CD4-positive, alpha-beta T cell treated with Interleukin-2 at 100 ng/mL for 4 hours (primary cell): ENCODE measurements around the gene VSNL1.

Experiments used
- DNase-seq: peaks from one replicate; pipeline ENCODE4 v3.0.0-alpha.2; 2020; ENCODE audit warnings: low spot score

Gene VSNL1

GRCh38 chr2:17583166-17583565, 42.7 kb downstream of the VSNL1 start:
- no peak for DNase-seq

GRCh38 chr2:17583646-17584045, 43.1 kb downstream of the VSNL1 start:
- DNase-seq: no peak

- DNase-seq: no peak
Observed at GRCh38 chr2:17584689-17585088, 44.2 kb downstream of the VSNL1 start.

- no peak for DNase-seq
Observed at GRCh38 chr2:17587469-17587868, 47.0 kb downstream of the VSNL1 start.

- no peak for DNase-seq
Observed at GRCh38 chr2:17588031-17588430, 47.5 kb downstream of the VSNL1 start.

- no peak for DNase-seq
Observed at GRCh38 chr2:17589406-17590035, 49.0 kb downstream of the VSNL1 start.

- no peak for DNase-seq
Observed at GRCh38 chr2:17590342-17590911, 49.9 kb downstream of the VSNL1 start.

- no peak for DNase-seq
Observed at GRCh38 chr2:17591846-17592245, 51.4 kb downstream of the VSNL1 start.

GRCh38 chr2:17592731-17593409, 52.4 kb downstream of the VSNL1 start:
- DNase-seq: no peak

GRCh38 chr2:17593445-17593840, 52.9 kb downstream of the VSNL1 start:
- no peak for DNase-seq

- DNase-seq: no peak
Observed at GRCh38 chr2:17593841-17594491, 53.5 kb downstream of the VSNL1 start.

GRCh38 chr2:17594533-17595401, 54.3 kb downstream of the VSNL1 start:
- DNase-seq: no peak

- no peak for DNase-seq
Observed at GRCh38 chr2:17599617-17600016, 59.1 kb downstream of the VSNL1 start.

- DNase-seq: no peak
Observed at GRCh38 chr2:17600556-17601204, 60.2 kb downstream of the VSNL1 start.

- DNase-seq: no peak
Observed at GRCh38 chr2:17604050-17604449, 63.6 kb downstream of the VSNL1 start.

GRCh38 chr2:17605696-17606095, 65.2 kb downstream of the VSNL1 start:
- no peak for DNase-seq

GRCh38 chr2:17606851-17607250, 66.4 kb downstream of the VSNL1 start:
- no peak for DNase-seq

- no peak for DNase-seq
Observed at GRCh38 chr2:17607379-17607778, 66.9 kb downstream of the VSNL1 start.

GRCh38 chr2:17608251-17608650, 67.8 kb downstream of the VSNL1 start:
- no peak for DNase-seq

GRCh38 chr2:17610521-17610920, 70.0 kb downstream of the VSNL1 start:
- DNase-seq: no peak

GRCh38 chr2:17611036-17611435, 70.5 kb downstream of the VSNL1 start:
- no peak for DNase-seq
